Non-pigmented ciliary epithelial cell (primary cell): Measurements from ENCODE around the gene CHCHD3.
A peak's percentile ranks its signal among the peaks of the same experiment; 100 is the strongest.

Experiments used
- DNase-seq: peaks from one replicate; pipeline ENCODE4 v3.0.0-alpha.2; 2010; ENCODE audit warnings: low read depth

The CHCHD3 gene

DNA sequence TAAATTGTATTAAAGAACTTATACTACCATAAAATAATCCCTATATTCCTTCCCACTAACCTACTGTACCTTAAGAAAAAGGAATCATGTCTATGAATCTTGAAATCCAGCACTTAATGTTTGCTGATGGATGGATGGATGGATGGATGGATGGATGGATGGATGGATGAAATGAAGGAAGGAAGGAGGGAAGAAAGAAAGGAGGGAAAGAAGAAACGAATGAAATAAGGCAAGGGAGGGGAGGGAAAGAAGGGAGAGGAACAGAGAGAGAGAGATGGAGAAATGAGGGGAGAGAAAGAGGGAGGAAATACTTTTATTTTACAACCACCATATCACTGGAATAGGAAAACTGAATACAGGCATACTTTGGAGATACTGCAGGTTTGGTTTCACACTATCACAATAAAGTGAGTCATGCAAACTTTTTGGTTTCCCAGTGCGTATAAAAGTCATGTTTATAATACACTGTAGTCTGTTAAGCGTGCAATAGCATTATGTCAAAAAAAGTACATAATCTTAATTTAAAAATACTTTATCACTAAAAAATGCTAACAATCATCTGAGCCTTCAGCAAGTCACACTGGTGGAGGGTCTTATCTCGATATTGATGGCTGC is 219.8 kb downstream of the CHCHD3 start:
- no peak for DNase-seq

DNA sequence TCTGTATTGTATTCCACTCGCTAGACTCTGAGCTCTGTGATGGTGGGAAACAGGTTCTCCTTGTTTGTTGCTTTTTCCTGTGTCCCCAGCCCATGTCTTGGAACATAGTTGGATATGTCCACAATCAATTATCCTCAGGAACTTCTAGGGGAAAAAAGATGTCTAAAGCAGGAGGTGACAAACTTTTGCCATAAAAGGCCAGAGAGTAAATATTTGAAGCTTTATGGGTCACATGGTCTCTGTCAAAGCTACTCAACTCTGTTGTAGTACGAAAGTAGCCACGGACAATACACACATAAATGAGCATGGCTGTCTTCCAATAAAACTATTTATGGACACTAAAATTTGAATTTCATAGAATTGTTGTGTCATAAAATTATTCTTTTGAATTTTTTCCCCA is 220.5 kb downstream of the CHCHD3 start:
- DNase-seq = no peak

DNA sequence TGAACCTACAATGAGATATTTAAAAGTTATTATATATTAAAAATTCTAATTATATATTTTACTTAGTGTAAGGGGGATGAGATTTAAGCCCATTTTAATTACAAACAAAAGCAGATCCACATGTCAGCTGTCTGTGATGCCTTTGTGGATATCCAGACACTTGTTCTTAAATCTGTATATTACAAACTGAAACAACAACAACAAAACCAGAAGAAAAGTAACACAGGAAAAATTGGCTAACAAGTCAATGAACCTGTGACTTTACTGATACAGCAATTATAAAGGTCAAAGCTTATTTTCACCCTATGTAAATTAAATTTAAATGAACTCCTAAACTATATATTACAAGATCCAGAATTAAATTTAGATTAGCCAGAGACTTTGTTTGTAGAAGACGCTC is 222.7 kb downstream of the CHCHD3 start:
- DNase-seq = no peak

DNA sequence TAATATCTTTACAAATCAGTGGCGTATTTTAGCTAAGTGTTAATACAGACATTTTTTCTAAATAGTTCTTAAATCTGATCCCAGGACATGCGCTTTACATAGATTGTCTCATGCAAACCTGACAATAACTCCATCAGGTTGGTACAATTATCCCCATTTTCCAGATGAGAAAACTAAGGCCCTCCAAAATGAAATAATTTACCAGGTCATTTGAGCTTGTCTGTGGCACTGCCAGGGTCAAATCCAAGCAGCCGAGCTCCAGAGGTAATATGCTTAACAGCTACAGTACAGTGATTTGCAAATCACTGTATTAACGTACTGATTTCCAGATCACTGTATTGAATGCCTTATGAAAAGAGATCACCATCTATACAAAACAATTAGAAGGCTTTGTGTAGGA is 223.1 kb downstream of the CHCHD3 start:
- no peak for DNase-seq

DNA sequence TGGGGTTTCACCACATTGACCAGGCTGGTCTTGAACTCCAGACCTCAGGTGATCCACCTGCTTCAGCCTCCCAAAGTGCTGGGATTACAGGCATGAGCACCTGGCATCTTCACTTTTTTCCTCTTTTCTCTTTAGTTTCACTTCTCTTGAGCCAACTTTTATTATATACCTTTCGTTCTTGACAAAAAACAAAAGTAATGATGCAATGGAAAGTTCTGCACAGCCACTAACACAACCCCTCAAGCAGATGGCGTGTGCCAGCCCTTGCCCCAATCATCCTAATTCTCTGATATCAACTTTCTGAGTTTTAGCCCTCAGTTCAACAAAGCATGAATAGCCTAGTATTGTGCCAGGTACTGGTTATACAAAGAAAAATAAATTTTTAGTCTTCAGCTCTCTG is 223.6 kb downstream of the CHCHD3 start:
- DNase-seq = no peak

DNA sequence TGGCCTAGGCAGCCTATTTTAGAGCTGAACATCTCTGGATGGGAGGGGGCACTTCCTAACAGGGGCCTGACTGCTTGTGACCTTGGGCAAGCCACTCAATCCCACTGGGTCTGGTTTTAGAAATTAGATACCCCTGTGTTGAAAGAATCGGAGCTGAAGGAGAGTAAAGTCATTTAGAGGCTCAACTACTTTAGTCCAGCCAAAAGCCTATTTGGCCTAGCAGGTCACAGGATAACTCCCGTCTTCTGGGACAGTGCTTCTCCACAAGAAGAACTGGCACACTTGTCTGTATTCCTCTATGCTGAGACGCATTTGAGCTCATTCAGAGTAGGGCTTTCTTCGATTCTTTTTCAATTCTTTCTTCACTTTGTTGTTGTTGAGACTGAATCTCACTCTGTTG is 224.2 kb downstream of the CHCHD3 start:
- no peak for DNase-seq

DNA sequence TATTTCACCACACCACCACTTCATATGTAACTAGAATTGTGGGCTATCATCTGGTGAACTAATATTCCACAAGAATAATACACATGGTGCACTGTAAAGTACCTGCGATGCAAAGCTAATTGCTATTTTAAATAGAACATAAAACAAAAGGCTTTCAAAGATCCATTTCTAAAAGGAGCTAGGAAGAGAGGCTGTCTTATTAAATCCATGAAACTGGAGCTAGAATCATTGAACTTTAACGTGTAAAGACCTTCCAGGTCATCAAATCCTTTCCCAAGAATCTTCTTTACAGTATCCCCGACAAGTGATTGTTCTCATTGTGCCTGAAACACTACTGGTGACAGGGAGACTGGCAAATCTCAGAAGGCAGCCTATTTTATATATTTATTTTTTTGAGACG is 224.9 kb downstream of the CHCHD3 start:
- DNase-seq = no peak

DNA sequence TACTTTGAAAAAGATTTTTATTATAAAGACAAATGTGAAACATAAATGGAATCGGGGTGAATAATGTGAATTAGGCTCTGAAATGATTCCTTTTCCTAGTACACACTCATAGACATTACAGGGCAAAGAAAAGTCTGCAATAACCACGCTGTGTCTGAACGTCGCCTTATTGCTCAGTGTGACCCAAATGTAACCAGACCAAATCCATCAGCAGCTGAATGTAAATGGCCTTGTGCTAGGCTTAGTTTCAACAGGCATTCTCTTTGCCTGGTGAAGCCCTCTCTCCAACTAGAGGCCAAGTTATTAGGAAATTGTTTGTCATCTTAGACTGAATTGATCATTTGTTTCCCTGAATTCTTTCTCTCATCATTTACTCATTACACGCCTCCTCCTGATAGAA is 225.5 kb downstream of the CHCHD3 start:
- DNase-seq = no peak

DNA sequence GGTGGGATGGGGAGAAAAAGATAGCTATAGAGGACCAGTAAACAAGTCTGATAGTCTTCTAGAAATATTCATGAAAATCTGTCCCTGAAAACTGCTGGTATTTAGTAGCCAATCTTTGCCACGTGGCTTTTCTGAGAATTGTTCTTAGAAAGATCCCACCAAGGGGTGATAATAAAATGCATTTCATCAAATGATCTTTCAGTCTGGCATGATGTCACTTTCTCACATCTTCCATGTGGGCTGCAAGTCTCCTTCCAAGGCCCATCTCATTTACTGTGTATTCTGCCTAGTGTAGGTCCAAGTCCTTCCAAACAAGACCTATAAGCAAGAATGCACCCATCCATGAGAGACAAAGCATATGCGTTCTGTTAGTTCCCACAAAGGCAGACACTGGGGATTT is 226.0 kb downstream of the CHCHD3 start:
- no peak for DNase-seq

DNA sequence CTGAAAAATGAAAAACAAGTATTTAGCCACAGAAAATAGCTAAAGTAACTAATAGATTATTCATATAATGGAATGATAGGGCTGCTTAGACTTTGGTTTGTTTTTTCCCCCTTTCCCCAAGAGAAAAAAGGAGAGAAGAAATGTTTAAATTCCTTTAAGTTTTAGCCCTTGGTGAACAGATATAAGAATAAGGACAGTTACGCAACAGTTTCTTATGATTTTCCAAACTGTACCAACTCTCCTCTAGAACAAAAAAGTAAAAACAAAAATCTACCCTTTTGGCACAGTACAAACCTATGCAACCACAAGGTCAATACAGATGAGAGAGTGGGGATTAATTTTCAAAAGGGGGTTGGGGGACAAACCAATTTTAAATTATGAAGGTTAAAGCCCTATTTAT is 227.7 kb downstream of the CHCHD3 start:
- DNase-seq = no peak

DNA sequence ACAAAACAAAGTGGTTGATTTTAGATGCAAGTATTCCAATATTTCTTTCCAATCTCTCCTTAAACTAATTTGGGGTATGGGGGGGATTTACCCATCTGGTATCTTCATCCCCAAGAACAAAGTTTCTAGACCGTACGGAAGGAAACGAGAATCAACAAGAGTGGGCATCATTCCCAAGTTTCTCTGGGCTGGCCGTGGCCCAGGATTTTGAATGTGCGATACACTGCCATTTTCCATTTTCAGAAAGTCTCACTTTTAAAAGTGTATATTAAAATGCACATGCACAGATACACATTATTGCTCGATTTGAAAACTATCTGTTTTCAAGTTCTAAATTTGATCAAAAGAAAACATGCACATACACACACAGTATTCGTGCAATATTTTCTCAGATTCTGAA is 234.5 kb downstream of the CHCHD3 start:
- DNase-seq = no peak

DNA sequence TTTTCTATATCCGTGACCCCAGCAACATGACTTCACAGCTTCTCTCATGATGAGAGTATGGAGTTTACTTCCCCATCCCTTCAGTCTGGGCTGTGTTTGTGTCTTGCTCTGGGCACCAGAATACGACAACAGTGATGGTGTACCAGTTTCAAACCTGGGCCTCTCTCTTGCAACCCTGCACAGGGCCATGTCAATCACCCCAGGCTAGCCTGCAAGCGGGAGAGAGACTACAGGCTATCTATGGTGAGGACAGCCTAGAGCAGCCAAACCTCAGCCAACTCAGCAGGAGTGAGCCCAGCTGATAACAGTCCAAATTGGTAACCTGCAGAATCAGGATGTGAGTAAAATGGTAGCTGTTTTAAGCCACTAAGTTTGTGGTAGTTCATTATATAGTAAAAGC is 235.8 kb downstream of the CHCHD3 start:
- no peak for DNase-seq

DNA sequence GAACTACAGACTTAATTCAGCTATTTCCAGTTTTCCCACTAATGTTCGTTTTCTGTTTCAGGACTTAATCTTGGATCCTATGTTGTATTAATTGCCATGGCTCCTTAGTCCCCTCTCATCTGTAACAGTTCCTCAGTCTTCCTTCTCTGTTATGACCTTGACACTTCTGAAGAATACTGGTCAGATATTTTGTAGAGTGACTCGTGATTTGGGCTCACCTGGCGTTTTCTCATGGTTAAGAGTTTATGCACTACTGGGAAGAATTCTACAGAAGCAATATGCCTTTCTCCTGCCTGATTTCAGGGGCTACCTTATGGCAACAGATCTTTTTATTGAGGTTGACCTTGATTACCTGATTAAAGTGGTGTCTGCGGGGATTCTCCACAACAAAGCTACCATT is 239.4 kb downstream of the CHCHD3 start:
- no peak for DNase-seq

DNA sequence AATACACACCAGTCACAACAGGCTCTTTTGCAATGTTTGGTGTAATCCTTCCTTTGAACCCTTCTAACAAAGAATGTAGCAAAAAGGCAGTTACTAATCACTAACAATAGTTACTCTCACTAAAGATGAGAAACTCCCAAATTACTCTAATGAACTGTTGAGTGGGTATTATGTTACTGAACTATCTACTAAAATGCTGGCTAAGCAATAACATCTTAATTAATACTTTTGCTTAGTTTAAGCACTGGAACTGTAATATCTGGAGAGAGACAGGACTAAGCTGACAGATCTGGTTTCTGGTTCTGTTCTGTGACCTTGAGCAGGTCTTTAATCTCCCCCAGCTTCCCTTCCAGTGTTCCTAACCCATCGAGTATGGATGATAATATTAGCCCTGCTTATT is 241.7 kb downstream of the CHCHD3 start:
- no peak for DNase-seq

DNA sequence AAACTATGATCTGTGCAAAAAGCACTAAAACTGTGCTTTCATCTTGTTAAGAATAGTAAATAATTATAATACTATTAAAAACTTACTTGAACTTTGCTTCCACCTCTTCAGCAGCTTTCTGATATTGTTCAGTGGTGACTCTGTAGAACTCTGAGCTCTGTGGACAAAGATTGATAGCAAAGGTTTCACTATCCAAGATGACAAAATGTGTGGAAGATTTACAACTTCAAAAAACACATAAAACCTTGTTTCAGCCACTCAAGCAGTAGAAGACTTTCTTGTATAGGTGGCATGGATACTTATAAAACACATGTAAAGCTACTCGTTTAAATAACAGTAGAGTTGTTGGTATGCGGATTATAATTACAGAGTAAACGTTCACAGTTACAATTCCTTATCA is 243.6 kb downstream of the CHCHD3 start:
- no peak for DNase-seq

DNA sequence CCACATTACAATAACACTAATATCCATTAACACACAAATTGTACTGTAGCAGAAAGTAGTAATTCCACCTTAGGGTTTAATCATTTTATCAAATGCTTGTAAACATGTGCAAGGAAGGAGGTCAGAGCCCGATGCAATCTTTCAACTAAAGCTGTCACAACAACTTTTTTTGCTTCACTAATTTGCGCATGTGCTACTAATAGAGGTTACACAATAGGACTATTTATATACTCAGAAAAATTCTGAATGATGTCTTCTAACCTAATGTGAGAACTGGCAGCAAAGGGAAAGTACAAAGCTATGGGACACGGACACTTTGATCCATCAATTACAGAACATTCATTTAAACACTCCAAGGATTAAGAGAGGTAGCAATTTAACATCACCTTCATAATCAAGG is 244.4 kb downstream of the CHCHD3 start:
- no peak for DNase-seq

DNA sequence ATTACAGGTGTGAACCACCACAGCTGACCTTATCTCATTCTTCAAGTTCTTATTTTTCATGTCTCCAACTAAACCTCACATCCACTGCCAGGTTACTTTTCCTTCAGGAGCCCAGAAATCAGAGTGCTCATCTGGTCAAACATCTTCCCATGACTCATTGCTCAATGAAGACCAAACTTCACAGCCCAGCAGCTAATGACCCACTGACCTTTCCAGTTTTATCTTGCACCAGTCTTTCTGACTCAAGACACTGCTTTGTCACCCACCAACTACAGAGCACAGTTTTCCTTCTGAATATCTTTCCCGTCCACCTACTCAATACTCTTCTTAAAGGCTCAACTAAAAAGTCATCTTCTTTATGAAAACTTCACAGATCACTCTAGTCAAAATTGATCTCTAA is 245.1 kb downstream of the CHCHD3 start:
- DNase-seq = peak; percentile 36

DNA sequence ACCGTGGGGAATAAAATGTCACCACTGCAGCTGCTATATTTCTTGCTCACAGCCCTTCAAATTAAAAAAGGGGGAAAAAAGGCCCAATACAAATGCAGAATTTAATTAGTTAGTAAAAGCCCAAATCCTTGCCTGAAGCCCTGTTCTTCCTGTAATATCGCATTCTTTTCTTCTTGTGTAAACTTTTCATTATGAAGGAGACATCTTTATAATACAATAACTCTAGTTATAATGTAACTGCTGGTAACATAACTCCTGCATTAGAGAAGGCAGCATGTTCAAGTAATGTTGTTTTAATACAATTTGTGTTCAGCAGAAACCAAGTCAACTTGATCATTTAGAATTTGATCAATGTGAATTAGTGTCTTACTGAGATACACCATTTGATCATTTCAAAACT is 250.9 kb downstream of the CHCHD3 start:
- no peak for DNase-seq

DNA sequence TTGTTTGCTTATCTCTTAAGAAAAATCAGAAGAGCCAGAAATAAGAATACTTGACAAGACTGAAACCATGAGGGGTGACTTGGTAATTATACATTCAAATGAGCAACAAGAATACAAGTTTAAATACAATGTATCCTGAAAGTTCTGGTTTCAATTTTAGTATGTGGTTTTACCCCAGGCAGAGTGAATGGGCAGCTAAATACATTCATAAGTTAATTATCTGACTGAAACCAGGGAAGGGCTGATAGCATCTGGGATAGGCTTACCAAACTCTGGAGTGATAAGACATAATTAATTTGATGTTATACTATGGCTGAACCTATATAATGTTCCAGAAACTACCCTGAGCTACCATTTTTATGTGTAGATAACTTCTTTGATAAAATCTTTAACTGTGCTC is 253.4 kb downstream of the CHCHD3 start:
- no peak for DNase-seq

DNA sequence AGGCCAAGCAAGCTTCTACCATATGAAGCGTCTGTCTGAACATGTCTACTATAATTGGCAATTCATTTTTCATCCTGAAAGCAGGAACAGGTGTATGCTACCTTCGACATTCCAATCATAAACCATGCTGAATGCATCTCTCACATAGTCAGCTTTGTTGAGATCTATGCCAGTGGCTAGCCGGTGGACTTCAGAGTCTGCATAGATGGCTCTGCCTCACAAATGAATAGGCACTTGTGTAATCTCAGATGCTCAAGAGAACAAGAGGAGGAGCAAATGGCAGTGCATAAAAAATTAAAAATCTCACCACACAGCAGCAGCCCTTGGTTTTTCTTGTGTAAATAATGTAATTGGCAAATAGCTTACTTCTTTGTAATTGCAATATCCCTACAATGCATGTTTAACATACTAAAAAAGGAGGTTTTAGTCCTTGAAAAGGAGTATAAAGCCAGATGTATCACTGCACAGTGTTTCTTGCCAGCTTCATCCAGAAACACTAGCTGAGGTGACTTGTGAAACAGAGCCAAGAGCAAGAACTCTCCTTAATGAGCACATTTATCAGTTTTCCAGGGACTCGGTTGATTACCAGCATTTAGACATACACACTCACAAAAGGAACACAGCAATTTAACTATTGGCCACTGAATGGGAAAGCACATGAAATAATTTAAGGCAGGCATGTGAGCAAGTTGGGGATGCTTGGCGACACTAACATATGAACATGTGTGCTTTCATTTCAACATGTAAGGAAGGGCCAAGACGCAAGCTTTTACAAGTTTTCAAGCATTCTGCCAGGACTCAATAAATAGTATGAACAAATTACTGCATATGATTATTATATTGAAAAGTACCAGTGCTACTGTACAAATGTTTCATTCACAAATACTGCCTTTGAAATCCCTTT is 255.7 kb downstream of the CHCHD3 start:
- no peak for DNase-seq

DNA sequence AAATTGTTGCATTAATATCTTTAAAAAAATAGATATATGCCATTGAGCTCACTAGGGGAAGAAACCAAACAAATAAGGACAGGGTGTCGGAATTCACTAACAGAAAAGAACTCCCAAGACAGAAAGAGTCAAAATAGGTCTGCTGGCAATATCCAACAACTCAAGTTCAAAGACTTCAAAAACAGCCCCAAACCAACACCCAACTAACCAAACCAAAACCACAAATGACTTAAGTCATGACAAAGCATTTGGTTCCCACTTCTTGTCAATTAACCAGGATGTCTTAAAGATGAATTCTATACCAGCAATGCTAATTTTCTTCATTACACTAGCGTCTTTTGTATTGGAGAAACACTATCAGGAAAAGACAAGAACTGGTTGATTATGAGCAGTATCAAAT is 256.7 kb downstream of the CHCHD3 start:
- DNase-seq = no peak

DNA sequence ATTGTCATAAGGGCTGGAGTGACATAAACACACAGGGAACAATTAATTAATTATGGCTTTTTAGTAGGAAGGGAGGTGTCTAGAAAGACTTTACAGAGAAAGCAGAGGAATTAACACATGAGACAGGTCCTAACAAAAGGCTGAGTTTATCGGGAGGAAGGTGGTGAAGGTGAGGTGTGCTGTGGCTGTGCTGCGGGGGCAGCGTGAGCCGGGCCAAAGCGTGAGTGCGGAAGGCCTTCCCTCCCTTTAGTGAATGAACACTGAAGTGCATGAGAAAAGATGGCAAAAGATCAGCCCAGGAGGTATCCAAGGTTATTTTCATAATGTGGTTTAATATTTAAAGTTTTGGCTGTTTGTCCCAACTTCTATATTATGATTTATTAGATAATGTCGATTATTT is 262.2 kb downstream of the CHCHD3 start:
- no peak for DNase-seq

DNA sequence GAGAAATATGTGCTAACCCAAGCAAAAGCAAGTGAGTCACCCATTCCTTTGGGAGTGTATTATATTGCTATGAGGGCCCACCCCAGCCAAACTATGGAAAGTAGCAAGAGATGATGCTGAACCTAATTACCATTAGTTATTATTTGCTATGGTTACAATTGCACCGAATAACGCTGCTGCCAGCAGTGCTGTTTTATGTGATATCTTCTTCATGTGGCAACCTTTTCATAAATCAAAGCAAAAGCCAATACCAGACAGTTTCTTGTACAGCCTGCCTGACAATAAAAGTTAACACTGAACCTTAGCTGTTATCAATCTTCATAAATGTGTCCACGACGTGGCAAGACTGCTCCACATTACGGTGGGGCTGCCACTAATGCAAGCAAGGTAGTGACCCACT is 263.9 kb downstream of the CHCHD3 start:
- DNase-seq = no peak
